HCT116 (cell line): ENCODE data around the gene CYP46A1. TPM values are rescaled to one million over a fixed set of nuclear protein-coding genes. Genes with fewer than 3 reads are reported as not detected.

Source experiments
- ATAC-seq: fragments of 200-7000 bp; cut with Tn5 transposase; 2 replicates; pipeline ENCODE4 v1.9.1; 2020; ENCODE audit warnings: mild to moderate bottlenecking, moderate library complexity
- BruUV-seq: library from RNA; stranded (reverse); fragments of 400-500 nt; replicated peaks from 2 replicates; lab custom pipeline; 2021; lab: Mats Ljungman, UMichigan
- CTCF ChIA-PET: fragments of 300-600 bp; sonication (Branson Sonifier 250); formaldehyde crosslinking; loops from one replicate; lab custom pipeline; 2021; ENCODE audit warnings: antibody characterized with exemption; lab: Charles Lee
- POLR2A ChIA-PET: fragments of 300-600, 350-600 bp; sonication (Branson Sonifier 250); formaldehyde crosslinking; loops from one replicate; lab custom pipeline; 2021; ENCODE audit warnings: antibody characterized with exemption; lab: Charles Lee
- RAD21 ChIA-PET, 2 experiments: fragments of 300-600 bp; sonication (Branson Sonifier 250); formaldehyde crosslinking; loops; one replicate each; lab custom pipeline; 2023; ENCODE audit warnings: low total read pairs in 2 of 2; ENCODE audit not compliant: uncharacterized antibody in 2 of 2, unreplicated experiment in 2 of 2, low non-redundant PET in 1 of 2; lab: Charles Lee
- DNase-seq: peaks from one replicate; pipeline ENCODE4 v3.0.0-alpha.2; 2010; ENCODE audit warnings: low read depth, low spot score
- H2AFZ ChIP-seq: fragments of 200-600 bp; shearing (Covaris generic), sonication (generic); 2 replicates; pipeline ENCODE4 v1.6.1; 2017; ENCODE audit warnings: low read depth, mixed run types, mixed read lengths, antibody characterized with exemption, low read length; ENCODE audit not compliant: poor library complexity, severe bottlenecking
- H3K27ac ChIP-seq: 2 replicates; pipeline ENCODE4 v1.5.1; 2012; ENCODE audit warnings: low read depth, low read length
- H3K27me3 ChIP-seq: fragments of 200-600 bp; sonication (generic); 2 replicates; pipeline ENCODE4 v1.6.1; 2016; ENCODE audit warnings: mixed run types, low read length, mixed read lengths; ENCODE audit not compliant: insufficient read depth
- H3K36me3 ChIP-seq, 2 experiments: fragments of 200-500 bp in 1 of 2; fragments of 200-600 bp in 1 of 2; sonication (Bioruptor generic) in 1 of 2; sonication (generic) in 1 of 2; 2 replicates each; pipeline versions ENCODE4 v1.5.1 to v1.6.1; 2014 to 2016; ENCODE audit warnings: low read length in 2 of 2, inconsistent platforms in 1 of 2, mixed read lengths in 1 of 2, mixed run types in 1 of 2; ENCODE audit not compliant: insufficient read depth in 2 of 2, control insufficient read depth in 1 of 2
- H3K4me1 ChIP-seq, 2 experiments: fragments of 200-600 bp in 1 of 2; sonication (generic) in 1 of 2; 2 replicates each; pipeline versions ENCODE4 v1.5.1 to v1.6.1; 2012 to 2017; ENCODE audit warnings: low read length in 2 of 2, inconsistent platforms in 1 of 2, mild to moderate bottlenecking in 1 of 2, mixed read lengths in 1 of 2, mixed run types in 1 of 2, moderate library complexity in 1 of 2; ENCODE audit not compliant: insufficient read depth in 2 of 2, control insufficient read depth in 1 of 2
- H3K4me2 ChIP-seq: fragments of 200-600 bp; sonication (generic); 2 replicates; pipeline ENCODE4 v1.6.1; 2017; ENCODE audit warnings: mixed run types, low read length, mixed read lengths
- H3K4me3 ChIP-seq, 2 experiments: fragments of 200-600 bp in 1 of 2; sonication (generic) in 1 of 2; replicated peaks in 1 of 2; 2 replicates each; pipeline ENCODE4 v1.5.1; 2011 to 2016; ENCODE audit warnings: low read length in 2 of 2, control low read depth in 1 of 2, low read depth in 1 of 2, mild to moderate bottlenecking in 1 of 2, mixed read lengths in 1 of 2, mixed run types in 1 of 2
- H3K79me2 ChIP-seq: fragments of 200-600 bp; sonication (generic); 2 replicates; pipeline ENCODE4 v1.6.1; 2017; ENCODE audit warnings: mild to moderate bottlenecking, mixed run types, low read length, moderate library complexity, mixed read lengths; ENCODE audit not compliant: insufficient read depth
- H3K9ac ChIP-seq: fragments of 200-600 bp; sonication (generic); 2 replicates; pipeline ENCODE4 v1.6.1; 2016; ENCODE audit warnings: low read length, mixed read lengths
- H3K9me2 ChIP-seq: fragments of 200-600 bp; sonication (generic), shearing (Covaris generic); 2 replicates; pipeline ENCODE4 v1.6.1; 2017; ENCODE audit warnings: mixed run types, mild to moderate bottlenecking, moderate library complexity; ENCODE audit not compliant: insufficient read depth
- H3K9me3 ChIP-seq, 2 experiments: fragments of 200-500 bp in 1 of 2; fragments of 200-600 bp in 1 of 2; sonication (Bioruptor generic) in 1 of 2; sonication (generic) in 1 of 2; 2 replicates each; pipeline ENCODE4 v1.6.1; 2014 to 2017; ENCODE audit warnings: low read length in 2 of 2, mixed read lengths in 2 of 2, inconsistent platforms in 1 of 2, low read depth in 1 of 2, mild to moderate bottlenecking in 1 of 2, mixed run types in 1 of 2, moderate library complexity in 1 of 2; ENCODE audit not compliant: control insufficient read depth in 1 of 2, insufficient read depth in 1 of 2
- H4K20me1 ChIP-seq: fragments of 200-600 bp; sonication (generic), shearing (Covaris generic); 2 replicates; pipeline ENCODE4 v1.6.1; 2017; ENCODE audit warnings: mixed run types, mild to moderate bottlenecking, moderate library complexity; ENCODE audit not compliant: insufficient read depth
- CBX3 ChIP-seq: IDR thresholded peaks from 2 replicates; pipeline ENCODE4 v1.6.1; 2012; ENCODE audit warnings: low read depth
- EGR1 ChIP-seq: IDR thresholded peaks from 2 replicates; pipeline ENCODE4 v1.6.1; 2012; ENCODE audit warnings: low read depth
- ELF1 ChIP-seq: IDR thresholded peaks from 2 replicates; pipeline ENCODE4 v1.6.1; 2012; ENCODE audit warnings: low read depth, borderline replicate concordance
- EZH2 ChIP-seq: fragments of 200-600 bp; sonication (generic); IDR thresholded peaks from 2 replicates; pipeline ENCODE4 v1.6.1; 2017; ENCODE audit warnings: antibody characterized with exemption, mixed run types
- EZH2phosphoT487 ChIP-seq: fragments of 200-600 bp; IDR thresholded peaks from 2 replicates; pipeline ENCODE4 v1.6.1; 2018; ENCODE audit warnings: antibody characterized with exemption, borderline replicate concordance
- MAX ChIP-seq: IDR thresholded peaks from 2 replicates; pipeline ENCODE4 v1.6.1; 2012
- POLR2A ChIP-seq: IDR thresholded peaks from 2 replicates; pipeline ENCODE4 v1.7.0; 2011; ENCODE audit warnings: borderline replicate concordance; ENCODE audit not compliant: insufficient read depth, insufficient read length; ENCODE audit errors: extremely low read depth
- RAD21 ChIP-seq: IDR thresholded peaks from 2 replicates; pipeline ENCODE4 v1.6.1; 2012; ENCODE audit warnings: low read depth, mild to moderate bottlenecking
- SIN3A ChIP-seq: IDR thresholded peaks from 2 replicates; pipeline ENCODE4 v1.6.1; 2012; ENCODE audit warnings: low read depth
- SP1 ChIP-seq: IDR thresholded peaks from 2 replicates; pipeline ENCODE4 v1.6.1; 2012; ENCODE audit warnings: low read depth
- SRF ChIP-seq: IDR thresholded peaks from 2 replicates; pipeline ENCODE4 v1.6.1; 2012; ENCODE audit warnings: low read depth
- YY1 ChIP-seq: IDR thresholded peaks from 2 replicates; pipeline ENCODE4 v1.6.1; 2011; ENCODE audit warnings: low read length, low read depth, moderate library complexity, mild to moderate bottlenecking; ENCODE audit not compliant: insufficient replicate concordance; ENCODE audit errors: extremely low read depth
- ZFX ChIP-seq: fragments of 450-650 bp; IDR thresholded peaks from 2 replicates; pipeline ENCODE4 v1.6.1; 2017
- intact Hi-C: fragments of 100-400 bp; cut with micrococcal nuclease; formaldehyde crosslinking; loops from 2 replicates; pipeline ENCODE4 v1.10.0; 2022
- total RNA-seq: library from RNA; stranded (reverse); gene quantifications from one replicate; pipeline ENCODE4 v1.2.1, GENCODE V29; 2021; ENCODE audit not compliant: unreplicated experiment
- TF ChIP-seq, protein P1 (sequence below), 3 experiments: fragments of 200-600 bp in 1 of 3; sonication (generic) in 1 of 3; IDR thresholded peaks in 2 of 3; conservative IDR thresholded peaks in 1 of 3; 2 replicates each; pipeline ENCODE4 v1.5.1; 2012 to 2017; ENCODE audit warnings: low read depth in 2 of 3, low read length in 2 of 3, antibody characterized with exemption in 1 of 3, borderline replicate concordance in 1 of 3, control low read depth in 1 of 3, mild to moderate bottlenecking in 1 of 3, mixed read lengths in 1 of 3, mixed run types in 1 of 3, moderate library complexity in 1 of 3; ENCODE audit not compliant: insufficient read depth in 1 of 3

CYP46A1 gene
- total RNA-seq, 1 experiment from 2014 or later, result 0.76 TPM

GRCh38 chr14:99724939-99725773 is 41.1 kb downstream of the CYP46A1 start:
- ATAC-seq (no peak), DNase-seq (no peak)
- Histone ChIP-seq H3K9me2 (no peaks in the 10 kb centered on the region), H3K4me3 (no peak overlapping the region), H3K4me1 (peaks cover 2 to 4% of the 10 kb centered on the region in 2 experiments; a peak in 1 of 4 replicates), H3K9me3 (no peaks in the 10 kb centered on the region), H3K4me2 (no peak overlapping the region), H4K20me1 (no peaks in the 10 kb centered on the region), H3K27me3 (no peaks in the 10 kb centered on the region), H3K36me3 (no peaks in the 10 kb centered on the region), H3K27ac (no peak overlapping the region), H3K79me2 (no peaks in the 10 kb centered on the region), H2AFZ (no peak overlapping the region), H3K9ac (no peak overlapping the region)
- ChIA-PET RAD21 (no interaction called here), POLR2A (no interaction called here), CTCF (no interaction called here)
- intact Hi-C loops, result no loop called here
- TF ChIP-seq CBX3, result no peak
- no TSS peak for BruUV-seq

- Histone ChIP-seq H3K9ac (no peak overlapping the region), H3K27ac (no peak overlapping the region), H2AFZ (no peak overlapping the region), H4K20me1 (no peaks in the 10 kb centered on the region), H3K4me3 (no peak overlapping the region), H3K27me3 (no peaks in the 10 kb centered on the region), H3K4me2 (no peak overlapping the region), H3K79me2 (no peaks in the 10 kb centered on the region), H3K4me1 (peaks cover 6 to 11% of the 10 kb centered on the region in 2 experiments; a peak in 2 of 4 replicates), H3K9me3 (no peaks in the 10 kb centered on the region), H3K9me2 (no peaks in the 10 kb centered on the region), H3K36me3 (no peaks in the 10 kb centered on the region)
- POLR2A ChIA-PET, result no interaction called here
- intact Hi-C loops, result no loop called here
- ATAC-seq (no peak), DNase-seq (no peak)
- CTCF ChIA-PET, result no interaction called here
- RAD21 ChIA-PET, result no interaction called here
- no TSS peak for BruUV-seq
- no peak for TF ChIP-seq EZH2
- TF ChIP-seq EZH2phosphoT487, result no peak
- TF ChIP-seq SRF, result no peak
- TF ChIP-seq SP1, result no peak
- TF ChIP-seq YY1, result no peak
- no peak for TF ChIP-seq ELF1
- TF ChIP-seq SIN3A, result no peak
- no peak for TF ChIP-seq MAX
- no peak for TF ChIP-seq POLR2A
- no peak for TF ChIP-seq ZFX
- TF ChIP-seq, protein P1, sequence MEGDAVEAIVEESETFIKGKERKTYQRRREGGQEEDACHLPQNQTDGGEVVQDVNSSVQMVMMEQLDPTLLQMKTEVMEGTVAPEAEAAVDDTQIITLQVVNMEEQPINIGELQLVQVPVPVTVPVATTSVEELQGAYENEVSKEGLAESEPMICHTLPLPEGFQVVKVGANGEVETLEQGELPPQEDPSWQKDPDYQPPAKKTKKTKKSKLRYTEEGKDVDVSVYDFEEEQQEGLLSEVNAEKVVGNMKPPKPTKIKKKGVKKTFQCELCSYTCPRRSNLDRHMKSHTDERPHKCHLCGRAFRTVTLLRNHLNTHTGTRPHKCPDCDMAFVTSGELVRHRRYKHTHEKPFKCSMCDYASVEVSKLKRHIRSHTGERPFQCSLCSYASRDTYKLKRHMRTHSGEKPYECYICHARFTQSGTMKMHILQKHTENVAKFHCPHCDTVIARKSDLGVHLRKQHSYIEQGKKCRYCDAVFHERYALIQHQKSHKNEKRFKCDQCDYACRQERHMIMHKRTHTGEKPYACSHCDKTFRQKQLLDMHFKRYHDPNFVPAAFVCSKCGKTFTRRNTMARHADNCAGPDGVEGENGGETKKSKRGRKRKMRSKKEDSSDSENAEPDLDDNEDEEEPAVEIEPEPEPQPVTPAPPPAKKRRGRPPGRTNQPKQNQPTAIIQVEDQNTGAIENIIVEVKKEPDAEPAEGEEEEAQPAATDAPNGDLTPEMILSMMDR (IDR thresholded peaks at IDR 0.05 in 2 of 3, conservative IDR thresholded peaks at IDR 0.05 in 1 of 3; ENCODE audit: borderline replicate concordance in 1 of 3, insufficient read depth in 1 of 3, low read depth in 2 of 3, low read length in 2 of 3), result no peak
- TF ChIP-seq RAD21, result no peak
- no peak for TF ChIP-seq EGR1
Measured at GRCh38 chr14:99725774-99726537, 41.9 kb downstream of the CYP46A1 start.
